ENCODE data around the gene SERINC5.

- TF ChIP-seq, protein P1, sequence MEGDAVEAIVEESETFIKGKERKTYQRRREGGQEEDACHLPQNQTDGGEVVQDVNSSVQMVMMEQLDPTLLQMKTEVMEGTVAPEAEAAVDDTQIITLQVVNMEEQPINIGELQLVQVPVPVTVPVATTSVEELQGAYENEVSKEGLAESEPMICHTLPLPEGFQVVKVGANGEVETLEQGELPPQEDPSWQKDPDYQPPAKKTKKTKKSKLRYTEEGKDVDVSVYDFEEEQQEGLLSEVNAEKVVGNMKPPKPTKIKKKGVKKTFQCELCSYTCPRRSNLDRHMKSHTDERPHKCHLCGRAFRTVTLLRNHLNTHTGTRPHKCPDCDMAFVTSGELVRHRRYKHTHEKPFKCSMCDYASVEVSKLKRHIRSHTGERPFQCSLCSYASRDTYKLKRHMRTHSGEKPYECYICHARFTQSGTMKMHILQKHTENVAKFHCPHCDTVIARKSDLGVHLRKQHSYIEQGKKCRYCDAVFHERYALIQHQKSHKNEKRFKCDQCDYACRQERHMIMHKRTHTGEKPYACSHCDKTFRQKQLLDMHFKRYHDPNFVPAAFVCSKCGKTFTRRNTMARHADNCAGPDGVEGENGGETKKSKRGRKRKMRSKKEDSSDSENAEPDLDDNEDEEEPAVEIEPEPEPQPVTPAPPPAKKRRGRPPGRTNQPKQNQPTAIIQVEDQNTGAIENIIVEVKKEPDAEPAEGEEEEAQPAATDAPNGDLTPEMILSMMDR (IDR thresholded peaks at IDR 0.05): no peak
- peak in 2 of 3 donors; percentile 30 to 40 for TF ChIP-seq POLR2A (IDR thresholded peaks at IDR 0.05)
These were observed 8.7 kb downstream of the SERINC5 start for GRCh38 chr5:80246995-80247729.

Data from body of pancreas (tissue), 4 donors.